ENCODE results near the gene C10orf105.

C10orf105 gene

DNA sequence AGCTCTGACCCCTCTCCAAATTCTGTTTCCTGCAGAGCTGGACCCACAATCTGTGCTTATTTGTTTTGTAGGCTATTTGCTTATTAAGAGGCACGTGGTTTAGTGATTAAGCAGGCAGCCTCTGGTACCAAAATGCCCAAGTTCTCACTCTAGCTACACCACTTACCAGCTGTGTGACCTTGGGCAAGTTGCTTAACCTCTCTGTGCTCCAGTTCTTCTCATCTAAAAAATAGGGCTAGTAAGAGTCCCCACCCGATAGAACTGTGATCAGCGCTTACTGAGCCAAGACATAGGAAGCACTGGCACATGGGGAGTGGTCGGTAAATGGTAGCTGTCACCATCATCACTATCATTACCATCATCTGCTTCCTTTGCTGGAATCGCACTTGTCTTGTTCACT, 20.8 kb downstream of the C10orf105 start:
- no peak for DNase-seq (ENCODE audit: low read depth in 2 of 2)

DNA sequence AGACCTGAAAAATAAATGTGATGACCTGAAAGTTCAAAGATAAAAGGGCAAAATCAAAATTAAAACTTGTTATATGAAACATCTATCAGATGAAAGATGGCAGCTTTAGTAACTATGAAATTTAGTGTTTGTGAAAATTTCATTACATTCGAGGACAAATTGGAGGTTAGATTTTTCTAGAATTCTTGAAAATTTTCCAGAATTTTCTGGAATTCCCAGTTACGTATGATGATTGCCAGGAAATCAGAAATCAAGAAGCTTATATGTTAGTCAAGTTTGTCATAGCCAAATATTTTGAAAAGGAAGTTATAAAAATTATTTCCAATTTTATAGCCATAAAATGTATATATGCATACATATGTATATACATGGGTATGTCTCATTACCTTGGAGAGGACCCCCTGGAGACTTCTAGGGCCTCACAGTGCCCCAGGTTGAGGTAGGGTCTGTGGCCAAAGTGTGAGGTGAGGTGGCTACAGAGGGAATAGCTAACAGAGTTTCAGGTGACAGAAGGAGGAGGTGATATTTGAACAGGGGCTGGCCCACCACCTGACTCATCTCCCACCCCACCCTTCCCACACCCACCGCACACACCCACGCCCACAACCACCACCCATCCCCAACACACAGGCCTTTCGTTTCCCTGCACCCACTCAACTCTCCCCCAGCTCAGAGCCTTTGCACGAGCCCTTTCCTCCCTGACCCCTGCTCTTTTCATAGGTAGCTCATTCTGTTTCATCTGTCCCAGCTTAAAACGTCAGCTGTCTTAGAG, 21.5 kb downstream of the C10orf105 start:
- peak; percentile 65 to 68 for DNase-seq (ENCODE audit: low read depth in 2 of 2)

GRCh38 chr10:71696628-71697326, 22.8 kb downstream of the C10orf105 start:
- peak; percentile 58 to 60 for DNase-seq (ENCODE audit: low read depth in 2 of 2)

- no peak for DNase-seq (ENCODE audit: low read depth in 2 of 2)
Measured at GRCh38 chr10:71695502-71696476, 23.8 kb downstream of the C10orf105 start.

GRCh38 chr10:71694567-71694968, 25.0 kb downstream of the C10orf105 start:
- DNase-seq (ENCODE audit: low read depth in 2 of 2), result no peak

GRCh38 chr10:71694039-71694501, 25.5 kb downstream of the C10orf105 start:
- DNase-seq (ENCODE audit: low read depth in 2 of 2), result no peak

DNA sequence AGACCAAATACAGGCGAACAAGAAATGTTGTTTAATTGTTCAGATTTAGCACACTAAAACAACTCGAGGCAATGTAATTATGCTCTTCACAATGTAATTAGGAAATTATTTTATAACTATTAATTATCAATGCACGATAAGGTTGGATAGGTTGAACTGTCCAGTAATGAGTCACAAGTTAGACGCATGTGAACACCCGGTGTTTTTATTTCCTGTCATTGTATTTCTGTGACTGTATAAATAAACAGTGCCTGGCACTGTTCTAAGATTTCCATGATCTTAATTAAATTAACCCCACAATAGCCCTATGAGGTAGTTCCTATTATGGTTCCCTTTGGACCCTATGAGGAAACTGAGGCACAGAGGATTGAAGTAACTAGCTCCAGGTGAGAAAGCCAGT, 26.2 kb downstream of the C10orf105 start:
- no peak for DNase-seq (ENCODE audit: low read depth in 2 of 2)

GRCh38 chr10:71692598-71693306, 26.8 kb downstream of the C10orf105 start:
- no peak for DNase-seq (ENCODE audit: low read depth in 2 of 2)

DNA sequence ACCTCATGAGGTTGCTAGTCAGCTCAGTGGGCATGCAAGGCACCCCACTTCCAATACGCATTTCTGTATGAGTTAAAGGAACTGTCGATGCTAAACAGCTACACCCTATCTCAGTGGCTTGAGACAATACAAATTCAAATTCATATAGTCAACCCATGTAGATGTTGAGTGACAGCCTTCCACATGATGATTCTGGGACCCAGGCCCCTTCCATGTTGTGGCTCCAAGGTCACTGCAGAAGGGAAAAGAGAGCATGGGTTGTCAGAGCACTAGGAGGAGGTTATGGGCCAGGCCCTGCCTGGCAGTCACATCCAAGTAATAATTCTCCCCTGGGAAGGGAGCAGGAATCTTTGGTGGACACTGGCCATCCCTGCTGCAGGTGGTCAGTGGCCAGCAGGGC, 28.2 kb downstream of the C10orf105 start:
- DNase-seq (ENCODE audit: low read depth in 2 of 2), result no peak

DNA sequence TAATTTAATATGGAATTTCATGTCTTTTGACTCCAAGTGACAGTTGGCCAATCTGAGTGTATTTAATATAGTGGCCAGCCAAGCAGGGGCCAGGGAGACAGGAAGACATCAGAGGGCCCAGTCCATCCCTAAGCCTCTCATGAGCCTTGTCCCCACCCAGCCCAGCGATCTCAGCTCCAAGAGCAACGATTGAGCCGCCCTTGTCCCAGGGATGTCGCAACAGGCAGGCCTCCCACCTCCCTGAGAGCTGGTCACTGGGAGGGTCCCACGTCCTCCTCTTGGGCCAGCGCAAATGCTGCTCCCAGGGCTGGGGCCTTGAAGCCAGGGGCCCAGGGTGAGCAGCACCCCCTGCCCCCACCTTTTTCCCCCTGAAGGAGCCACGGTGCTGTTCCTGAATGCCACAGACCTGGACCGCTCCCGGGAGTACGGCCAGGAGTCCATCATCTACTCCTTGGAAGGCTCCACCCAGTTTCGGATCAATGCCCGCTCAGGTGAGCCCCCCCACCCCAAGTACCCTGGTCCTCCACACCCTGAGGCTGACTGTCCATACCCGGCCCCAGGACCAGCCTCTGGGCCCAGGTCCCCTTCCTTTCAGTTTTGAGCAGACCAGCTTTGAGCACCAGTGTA, 29.4 kb downstream of the C10orf105 start:
- no peak for DNase-seq (ENCODE audit: low read depth in 2 of 2)

- no peak for DNase-seq (ENCODE audit: low read depth in 2 of 2)
Measured at GRCh38 chr10:71688256-71688655, 31.3 kb downstream of the C10orf105 start.

GRCh38 chr10:71687480-71687879, 32.1 kb downstream of the C10orf105 start:
- no peak for DNase-seq (ENCODE audit: low read depth in 2 of 2)

DNA sequence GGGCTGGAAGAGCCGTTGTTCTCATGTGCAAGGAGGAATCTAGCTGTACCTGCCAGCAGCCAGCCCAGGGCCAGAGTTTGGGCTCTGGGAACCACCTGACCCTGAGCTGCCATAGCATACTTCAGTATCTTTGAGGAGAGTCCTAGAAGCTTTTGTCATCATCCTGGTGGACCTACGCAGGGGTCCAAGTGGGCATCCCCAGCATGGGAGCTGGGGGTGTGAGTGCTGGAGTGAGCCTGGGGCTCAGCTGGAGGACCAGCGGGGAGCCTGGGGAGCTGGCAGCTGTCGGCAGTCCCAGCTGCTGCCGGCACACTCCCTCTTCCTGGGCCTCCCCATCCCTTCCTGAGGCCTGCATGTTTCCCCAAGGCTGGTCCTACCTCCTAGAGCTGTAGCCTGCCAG, 32.5 kb downstream of the C10orf105 start:
- no peak for DNase-seq (ENCODE audit: low read depth in 2 of 2)

DNA sequence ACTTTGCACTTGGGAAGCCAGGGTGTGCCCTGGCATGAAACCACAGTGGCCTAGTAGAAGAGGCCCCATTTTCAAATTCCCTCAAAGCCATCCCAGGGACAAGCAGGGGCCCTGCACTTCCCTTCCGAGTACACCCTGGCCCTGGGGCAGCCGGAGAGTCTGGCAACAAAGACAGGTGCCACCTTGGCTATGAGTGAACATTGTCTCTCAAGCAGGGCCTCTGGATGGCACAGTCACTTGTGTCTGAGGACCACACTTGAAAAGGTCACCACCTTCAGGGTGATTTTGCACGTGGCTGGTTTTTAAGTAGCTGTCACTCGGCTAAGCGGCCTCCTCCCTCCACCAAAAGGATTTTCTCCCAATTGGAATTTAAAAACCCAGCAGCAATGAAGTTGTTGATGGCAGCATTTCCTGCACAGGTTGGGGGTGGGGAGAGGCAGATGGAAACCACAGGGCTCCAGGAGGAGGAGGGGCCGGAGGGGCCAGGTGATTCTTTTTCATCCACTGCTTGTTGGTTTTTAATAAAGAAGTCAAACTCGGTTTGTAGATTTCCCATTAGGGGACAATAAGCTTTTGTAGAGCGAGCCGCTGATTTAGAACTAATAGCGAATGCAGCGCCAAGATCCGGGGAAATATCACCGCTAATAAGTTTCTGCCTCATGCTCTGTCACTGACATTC, 33.9 kb downstream of the C10orf105 start:
- DNase-seq (ENCODE audit: low read depth in 2 of 2), result no peak

- no peak for DNase-seq (ENCODE audit: low read depth in 2 of 2)
Measured at GRCh38 chr10:71684356-71685173, 35.0 kb downstream of the C10orf105 start.

DNA sequence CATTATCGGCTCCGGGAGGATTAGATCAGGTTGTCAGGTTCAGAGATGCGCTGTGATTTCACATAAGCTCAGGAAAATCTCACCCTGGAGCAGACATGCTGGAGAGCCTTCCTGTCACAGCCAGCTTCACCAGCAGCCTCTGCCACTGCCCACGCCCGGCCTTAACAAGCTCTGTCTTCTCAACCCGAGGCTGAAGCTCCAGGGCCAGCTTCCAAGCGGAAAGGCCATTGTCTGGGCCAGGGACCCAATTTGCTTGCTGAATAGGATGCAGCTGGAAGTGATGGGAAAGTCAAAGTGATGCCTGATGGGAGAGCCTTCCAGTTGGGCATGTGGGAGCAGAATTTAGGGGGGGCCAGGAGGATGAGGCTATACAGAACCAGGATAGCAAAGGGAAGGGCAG, 36.3 kb downstream of the C10orf105 start:
- DNase-seq (ENCODE audit: low read depth in 2 of 2), result no peak

GRCh38 chr10:71681977-71682376, 37.6 kb downstream of the C10orf105 start:
- DNase-seq (ENCODE audit: low read depth in 2 of 2), result no peak

DNA sequence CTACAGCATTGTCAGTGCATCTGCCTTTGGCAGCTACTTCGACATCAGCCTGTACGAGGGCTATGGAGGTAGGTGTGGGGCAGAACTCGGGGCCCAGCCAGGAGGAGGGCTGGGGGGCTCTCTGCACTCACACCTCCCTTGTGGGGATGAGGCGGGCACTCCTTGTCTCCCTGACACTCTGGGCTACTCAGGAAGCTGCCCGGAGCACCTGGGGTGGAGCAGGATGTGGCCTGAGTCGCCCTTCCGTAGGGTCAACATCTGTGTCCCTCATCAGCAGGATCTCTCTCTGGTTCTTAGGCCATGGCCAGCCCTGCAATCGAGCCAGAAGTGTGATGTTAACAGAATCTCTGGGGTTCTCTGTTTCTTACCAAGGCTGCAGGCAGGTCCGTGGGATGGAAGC, 40.2 kb downstream of the C10orf105 start:
- DNase-seq (ENCODE audit: low read depth in 2 of 2), result no peak

- DNase-seq (ENCODE audit: low read depth in 2 of 2), result no peak
Measured at GRCh38 chr10:71678057-71678805, 41.3 kb downstream of the C10orf105 start.
